Subcutaneous adipose tissue (tissue), 4 donors: ENCODE measurements around the gene CCDC3. TPM values are rescaled to one million over a fixed set of nuclear protein-coding genes. Genes with fewer than 3 reads are reported as not detected.

ENCODE experiments used
- total RNA-seq, 4 donors: library from RNA; depleted of rRNA; stranded (reverse); fragments of >200 nt; gene quantifications; one replicate each; pipeline ENCODE4 v1.1.0, GENCODE V29; 2016
- TF ChIP-seq, protein P1 (sequence below): fragments of 450-650 bp; IDR thresholded peaks from one replicate; pipeline ENCODE4 v1.5.1; 2016; ENCODE audit warnings: low read depth, mild to moderate bottlenecking, control low read depth, antibody characterized with exemption, moderate library complexity

The CCDC3 gene
- total RNA-seq, 4 donors from 2014 or later = 4.8 to 39.1 (median 19.4) TPM

DNA sequence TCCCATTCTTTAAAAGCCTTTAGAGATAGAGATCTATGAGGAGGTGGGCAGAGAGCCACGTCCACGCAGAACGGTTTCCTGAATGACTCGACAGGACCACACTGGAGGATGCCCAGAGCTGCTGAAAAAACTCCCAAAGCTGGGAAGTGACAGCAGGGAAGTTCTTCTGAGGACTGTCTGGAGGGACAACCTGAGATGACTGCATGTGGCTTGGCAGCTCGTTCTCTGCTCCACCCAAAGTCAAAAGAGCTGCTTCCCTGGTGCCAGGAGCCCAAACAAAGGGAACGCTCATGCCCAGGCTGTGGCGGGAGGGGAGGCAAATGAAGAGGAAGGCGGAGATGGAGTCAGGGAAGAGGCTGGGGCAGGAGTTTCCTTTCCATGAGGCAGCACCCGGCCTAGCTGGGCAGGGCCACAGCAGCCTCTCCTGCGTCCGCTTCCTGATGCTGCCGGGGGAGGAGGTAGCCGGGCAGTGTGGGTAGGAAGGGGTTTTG lies 95.4 kb downstream of the CCDC3 start:
- TF ChIP-seq, protein P1, sequence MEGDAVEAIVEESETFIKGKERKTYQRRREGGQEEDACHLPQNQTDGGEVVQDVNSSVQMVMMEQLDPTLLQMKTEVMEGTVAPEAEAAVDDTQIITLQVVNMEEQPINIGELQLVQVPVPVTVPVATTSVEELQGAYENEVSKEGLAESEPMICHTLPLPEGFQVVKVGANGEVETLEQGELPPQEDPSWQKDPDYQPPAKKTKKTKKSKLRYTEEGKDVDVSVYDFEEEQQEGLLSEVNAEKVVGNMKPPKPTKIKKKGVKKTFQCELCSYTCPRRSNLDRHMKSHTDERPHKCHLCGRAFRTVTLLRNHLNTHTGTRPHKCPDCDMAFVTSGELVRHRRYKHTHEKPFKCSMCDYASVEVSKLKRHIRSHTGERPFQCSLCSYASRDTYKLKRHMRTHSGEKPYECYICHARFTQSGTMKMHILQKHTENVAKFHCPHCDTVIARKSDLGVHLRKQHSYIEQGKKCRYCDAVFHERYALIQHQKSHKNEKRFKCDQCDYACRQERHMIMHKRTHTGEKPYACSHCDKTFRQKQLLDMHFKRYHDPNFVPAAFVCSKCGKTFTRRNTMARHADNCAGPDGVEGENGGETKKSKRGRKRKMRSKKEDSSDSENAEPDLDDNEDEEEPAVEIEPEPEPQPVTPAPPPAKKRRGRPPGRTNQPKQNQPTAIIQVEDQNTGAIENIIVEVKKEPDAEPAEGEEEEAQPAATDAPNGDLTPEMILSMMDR = no peak

DNA sequence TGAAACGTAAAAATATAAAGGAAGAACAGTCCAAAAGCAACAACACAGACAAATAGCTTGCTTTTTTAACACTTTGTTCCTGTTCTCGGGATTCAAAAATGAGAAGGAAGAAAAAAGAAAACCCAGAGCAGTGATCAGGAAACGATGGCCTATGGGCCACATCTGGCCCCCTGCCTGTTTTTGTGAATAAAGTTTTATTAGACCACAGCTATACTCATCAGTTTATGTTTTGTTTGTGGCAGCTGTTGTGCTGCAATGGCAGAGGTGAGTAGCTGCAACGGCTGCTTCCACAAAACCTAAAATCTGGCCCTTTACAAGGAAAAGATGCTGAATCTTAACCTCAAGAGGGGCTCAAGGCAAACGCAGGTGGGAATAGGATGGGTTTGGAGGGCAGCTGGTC lies 96.4 kb downstream of the CCDC3 start:
- TF ChIP-seq, protein P1 = no peak

DNA sequence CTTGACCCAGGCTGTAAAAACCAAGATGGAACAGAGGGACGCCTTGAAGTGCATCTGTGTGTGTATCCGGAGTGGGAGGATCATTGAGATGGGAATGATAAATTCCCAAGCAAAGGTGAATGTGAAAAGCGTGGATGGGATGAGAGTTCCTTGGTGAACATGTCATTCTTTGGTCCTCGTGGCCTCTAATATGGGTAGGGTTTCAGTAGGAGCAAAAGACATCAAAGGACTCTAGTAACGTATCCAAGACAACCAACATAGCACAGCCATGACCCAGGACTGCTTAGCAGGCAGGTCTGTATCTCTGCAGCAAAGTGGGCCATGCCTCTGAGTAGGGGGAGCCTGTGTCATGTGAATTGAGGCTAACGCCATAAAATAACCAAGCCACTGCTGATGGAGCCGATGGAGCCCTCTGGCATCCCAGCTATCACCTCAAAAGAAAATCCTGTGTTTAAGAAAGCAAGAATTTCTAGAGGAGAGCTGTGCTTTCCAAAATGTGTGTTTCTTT lies 98.6 kb downstream of the CCDC3 start:
- TF ChIP-seq, protein P1 = no peak

DNA sequence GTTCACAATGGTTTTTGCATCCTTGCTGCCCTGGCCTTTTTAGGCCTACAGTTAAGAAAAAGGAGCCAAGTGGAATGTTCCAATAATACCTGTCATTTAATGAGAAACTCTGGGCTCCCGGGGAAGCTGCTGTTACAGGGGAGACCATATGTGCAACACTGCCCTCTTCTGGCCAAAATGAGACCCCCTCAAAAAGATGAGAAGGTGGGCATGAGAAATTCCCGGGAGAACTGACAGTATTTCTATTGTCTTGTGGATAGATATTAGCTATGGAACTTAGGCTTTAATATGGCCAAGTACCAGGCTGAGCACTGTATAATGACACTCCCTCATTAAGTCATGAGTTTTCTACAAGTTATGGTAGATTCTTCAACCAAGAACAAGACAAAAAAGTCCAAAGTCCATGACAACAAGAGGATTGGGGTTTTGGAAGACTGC lies 99.4 kb downstream of the CCDC3 start:
- TF ChIP-seq, protein P1 = no peak

DNA sequence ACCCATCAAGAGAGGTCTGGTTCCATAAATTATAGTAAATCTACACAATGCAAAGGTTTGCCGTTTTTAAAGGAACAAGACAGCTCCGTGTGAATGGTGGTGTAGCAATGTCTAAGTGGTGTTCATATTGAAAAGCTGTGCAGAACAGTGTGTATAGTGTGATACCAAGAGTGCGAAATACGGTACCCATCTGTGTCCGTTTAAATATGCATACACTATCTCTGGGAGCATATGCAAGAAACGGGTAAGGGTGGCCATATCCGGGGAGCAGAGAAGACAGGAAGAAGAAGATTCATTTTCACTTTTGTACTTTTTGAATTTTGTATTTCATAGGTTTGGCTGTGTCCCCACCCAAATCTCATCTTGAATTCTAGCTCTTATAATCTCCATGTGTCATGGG lies 102.0 kb downstream of the CCDC3 start:
- TF ChIP-seq, protein P1 = no peak

DNA sequence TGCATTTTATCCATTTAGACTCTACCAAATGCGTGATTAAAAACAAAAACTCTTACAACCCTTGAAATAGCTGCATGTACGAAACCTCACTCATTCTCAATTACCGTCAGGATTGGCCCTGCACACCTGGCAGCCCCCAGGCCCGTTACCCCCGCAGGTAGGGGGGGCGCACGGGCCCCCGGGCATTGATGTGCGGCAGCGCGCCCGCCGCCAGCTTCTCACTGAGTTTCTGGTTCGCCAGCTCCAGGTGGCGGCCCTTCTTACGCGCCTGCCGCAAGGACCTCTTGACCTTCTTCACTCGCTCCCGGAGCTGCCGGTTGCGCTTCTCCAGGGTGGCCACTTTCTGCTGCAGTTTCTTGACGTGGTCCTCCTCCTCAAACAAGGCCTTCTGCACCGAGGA lies 103.2 kb downstream of the CCDC3 start:
- TF ChIP-seq, protein P1 = no peak

DNA sequence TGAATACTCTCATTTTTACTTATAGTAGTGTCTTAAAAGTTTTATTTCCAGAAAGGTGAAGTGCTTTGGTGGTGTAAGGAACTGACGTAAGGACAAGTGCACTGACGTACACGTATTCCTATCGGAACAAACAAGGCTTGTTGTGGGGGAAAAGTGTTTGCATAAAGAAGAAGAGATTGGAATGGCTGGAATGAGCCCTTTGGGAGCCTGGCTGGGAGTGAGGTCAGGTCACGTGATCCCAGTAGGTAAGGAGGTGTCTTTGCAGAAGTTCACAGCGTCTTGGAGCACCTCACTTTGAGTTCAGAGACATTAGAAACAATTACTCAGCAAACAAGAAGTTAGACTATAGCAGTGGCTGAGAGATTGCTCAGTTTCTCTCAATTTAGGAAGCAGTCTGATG lies 104.2 kb downstream of the CCDC3 start:
- TF ChIP-seq, protein P1 = no peak
